ENCODE results near the gene NDUFS7.

The NDUFS7 gene

DNA sequence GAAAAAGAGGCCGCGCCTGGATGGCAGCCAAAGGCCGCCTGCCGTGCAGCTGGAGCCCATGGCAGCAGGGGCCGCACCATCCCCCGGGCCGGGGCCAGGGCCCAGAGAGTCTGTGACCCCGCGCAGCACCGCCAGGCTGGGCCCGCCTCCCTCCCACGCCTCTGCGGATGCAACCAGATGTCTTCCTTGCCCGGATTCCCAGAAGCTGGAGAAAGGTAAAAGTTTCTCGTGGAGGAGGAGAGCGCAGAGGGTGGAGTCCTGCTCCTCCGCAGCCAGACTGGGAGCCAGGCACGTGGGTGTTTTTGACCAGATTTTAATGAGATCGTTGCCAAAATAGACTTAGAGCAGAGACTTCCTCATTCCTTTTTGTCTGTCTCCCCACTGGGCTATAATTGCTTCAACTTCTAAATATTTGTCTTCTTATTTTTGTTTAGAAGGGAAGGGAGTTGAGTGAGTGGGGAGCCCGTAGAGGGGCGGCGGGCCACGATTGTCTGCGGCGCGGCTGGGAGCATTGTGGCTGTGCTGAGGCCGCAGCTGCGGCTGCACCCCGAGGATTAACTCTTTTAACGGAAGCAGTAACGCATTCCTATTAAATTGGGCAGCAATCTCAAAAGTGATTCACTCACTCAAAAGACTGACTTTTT is 22.8 kb upstream of the NDUFS7 start:
- Mint-ChIP-seq H3K4me1 (ENCODE audit: low read depth) (peaks cover 22% of the 10 kb centered on the region), H3K27ac (no peak overlapping the region)

GRCh38 chr19:1361601-1362386 is 21.9 kb upstream of the NDUFS7 start:
- no peak overlapping the region for H3K4me3 Mint-ChIP-seq
- H3K27ac Mint-ChIP-seq, result no peak overlapping the region
- H3K36me3 Mint-ChIP-seq (ENCODE audit: low read depth), result peaks cover 23% of the 10 kb centered on the region

More for the DNA sequence above, 22.8 kb upstream of the NDUFS7 start:
- Mint-ChIP-seq H3K36me3 (ENCODE audit: low read depth) (peaks cover 23% of the 10 kb centered on the region), H3K27me3 (ENCODE audit: low read depth) (no peaks in the 10 kb centered on the region), H3K4me3 (no peak overlapping the region), H3K9me3 (no peaks in the 10 kb centered on the region)

GRCh38 chr19:1362387-1363257 is 21.1 kb upstream of the NDUFS7 start:
- Mint-ChIP-seq H3K27me3 (ENCODE audit: low read depth) (no peaks in the 10 kb centered on the region), H3K36me3 (ENCODE audit: low read depth) (peaks cover 23% of the 10 kb centered on the region), H3K4me3 (peak overlapping the region; percentile 57), H3K9me3 (no peaks in the 10 kb centered on the region), H3K27ac (no peak overlapping the region), H3K4me1 (ENCODE audit: low read depth) (peaks cover 17% of the 10 kb centered on the region)

More at GRCh38 chr19:1361601-1362386, 21.9 kb upstream of the NDUFS7 start:
- H3K27me3 Mint-ChIP-seq (ENCODE audit: low read depth), result no peaks in the 10 kb centered on the region
- peaks cover 19% of the 10 kb centered on the region for H3K4me1 Mint-ChIP-seq (ENCODE audit: low read depth)
- no peaks in the 10 kb centered on the region for H3K9me3 Mint-ChIP-seq

DNA sequence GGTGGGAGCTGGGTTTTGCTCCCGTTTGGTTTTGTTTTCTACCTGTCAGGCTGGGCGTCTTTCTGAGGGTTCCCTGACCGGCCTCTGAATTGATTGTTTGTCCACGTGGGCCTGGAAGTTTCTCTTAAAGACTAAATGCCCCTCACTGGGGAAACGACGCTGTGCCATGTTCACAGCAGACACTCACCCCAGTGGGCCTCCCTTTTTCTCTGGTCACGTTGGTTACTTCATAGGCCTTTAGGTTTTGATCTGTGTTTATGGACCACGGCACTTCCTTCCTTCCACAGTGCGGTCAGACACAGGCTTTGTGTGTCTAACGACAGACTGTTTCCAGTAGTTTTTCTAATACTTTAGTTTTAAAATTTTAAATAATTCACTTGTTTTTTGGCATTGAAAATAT is 20.1 kb upstream of the NDUFS7 start:
- no peaks in the 10 kb centered on the region for H3K9me3 Mint-ChIP-seq
- peaks cover 16% of the 10 kb centered on the region for H3K36me3 Mint-ChIP-seq (ENCODE audit: low read depth)
- no peaks in the 10 kb centered on the region for H3K27me3 Mint-ChIP-seq (ENCODE audit: low read depth)
- H3K27ac Mint-ChIP-seq, result peak overlapping the region; percentile 26
- peaks cover 17% of the 10 kb centered on the region for H3K4me1 Mint-ChIP-seq (ENCODE audit: low read depth)
- H3K4me3 Mint-ChIP-seq, result peak overlapping the region; percentile 57

DNA sequence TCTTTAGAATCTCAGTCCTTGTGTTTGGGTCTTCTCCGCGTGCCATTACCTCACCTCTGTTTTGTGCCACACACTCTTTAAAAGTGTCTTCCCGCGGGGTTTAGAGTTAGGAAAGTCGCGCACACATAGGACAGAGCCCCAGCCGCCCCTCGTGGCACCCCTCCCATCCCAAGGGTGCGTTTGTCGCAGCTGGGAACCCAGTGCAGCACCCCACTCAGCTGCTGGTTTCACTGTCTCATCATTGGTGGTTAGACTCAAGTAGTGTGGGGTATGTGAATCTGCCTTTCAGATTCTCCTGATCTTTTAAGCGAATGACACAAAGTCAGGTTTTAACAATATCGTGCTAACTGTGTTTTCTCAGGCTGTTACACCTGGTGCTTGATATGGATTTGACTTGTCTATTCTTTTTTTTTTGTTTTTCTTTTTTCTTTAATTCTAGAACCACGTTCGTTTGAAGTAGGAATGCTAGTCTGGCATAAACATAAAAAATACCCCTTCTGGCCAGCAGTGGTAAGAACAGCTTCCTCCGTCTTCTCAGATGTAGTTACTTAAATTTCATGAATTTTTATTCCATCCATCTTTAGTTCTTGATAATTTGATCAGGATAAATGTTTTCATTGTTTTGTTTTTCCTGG is 19.5 kb upstream of the NDUFS7 start:
- no peaks in the 10 kb centered on the region for H3K9me3 Mint-ChIP-seq
- no peaks in the 10 kb centered on the region for H3K27me3 Mint-ChIP-seq (ENCODE audit: low read depth)
- peak overlapping the region; percentile 52 for H3K27ac Mint-ChIP-seq
- peaks cover 17% of the 10 kb centered on the region for H3K4me1 Mint-ChIP-seq (ENCODE audit: low read depth)
- H3K4me3 Mint-ChIP-seq, result peak overlapping the region; percentile 31
- peaks cover 16% of the 10 kb centered on the region for H3K36me3 Mint-ChIP-seq (ENCODE audit: low read depth)

DNA sequence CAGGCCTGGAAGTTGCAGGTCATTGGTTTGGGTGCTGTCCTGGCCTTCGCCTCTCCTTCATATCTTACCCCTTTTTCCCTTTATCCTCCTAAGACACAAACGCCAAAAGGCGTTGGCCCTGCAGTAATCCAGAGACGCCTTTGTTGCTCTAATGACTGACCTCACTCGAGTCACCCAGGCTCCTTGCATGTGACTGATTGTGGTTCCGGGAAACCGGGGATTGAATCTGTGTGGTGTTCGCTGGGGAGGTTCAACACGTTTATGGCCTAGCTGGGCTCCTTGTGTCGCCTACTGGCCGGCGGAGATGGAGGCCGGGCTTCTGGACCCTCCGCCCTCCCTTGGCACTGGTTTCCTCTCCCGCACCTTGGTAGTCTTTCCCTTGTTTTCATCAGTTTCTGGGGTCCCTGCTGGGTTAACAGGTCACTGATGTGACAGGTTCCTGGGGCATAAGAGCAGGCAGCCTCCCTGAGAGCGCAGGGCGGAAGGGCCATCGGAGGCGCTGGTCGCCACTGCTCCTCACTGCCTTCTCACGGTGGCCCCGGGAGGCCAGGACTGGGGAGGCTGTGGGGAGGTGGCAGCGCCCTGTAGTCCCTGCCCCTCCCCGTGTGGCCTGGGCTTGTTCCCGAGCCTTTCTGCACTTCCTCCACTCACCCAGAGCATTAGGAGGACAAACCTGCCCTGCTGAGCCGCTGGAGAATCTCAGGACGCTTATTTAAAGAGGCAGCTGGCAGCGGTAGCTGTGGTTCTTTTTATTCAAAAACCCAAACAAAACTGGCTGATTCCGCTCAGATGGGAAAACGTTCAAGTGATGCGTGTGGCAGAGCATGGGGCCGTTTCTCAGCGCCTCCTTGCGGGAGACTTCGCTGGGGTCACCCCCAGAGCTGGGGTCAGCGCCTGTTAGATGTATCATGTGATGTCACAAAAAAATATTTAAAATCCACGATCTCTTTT is 18.1 kb upstream of the NDUFS7 start:
- Mint-ChIP-seq H3K36me3 (ENCODE audit: low read depth) (peaks cover 14% of the 10 kb centered on the region), H3K27me3 (ENCODE audit: low read depth) (no peaks in the 10 kb centered on the region)

DNA sequence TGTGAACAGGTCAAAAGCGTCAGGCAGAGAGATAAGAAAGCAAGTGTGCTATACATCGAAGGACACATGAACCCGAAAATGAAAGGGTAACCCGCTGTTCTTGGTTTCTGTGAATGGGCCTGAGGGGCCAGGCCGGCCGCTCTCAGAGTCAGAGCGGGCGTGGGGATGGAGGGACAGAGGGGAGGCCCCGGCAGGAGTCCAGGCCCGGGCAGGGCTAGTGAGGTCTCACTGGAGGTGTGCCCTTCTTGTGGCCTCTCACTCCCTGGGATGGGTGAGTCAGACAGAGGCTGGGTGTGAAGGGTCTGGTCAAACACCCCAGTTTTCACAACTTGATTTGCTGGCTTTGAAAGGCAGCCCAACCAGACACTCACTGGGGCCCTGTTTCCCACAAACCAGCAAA is 17.4 kb upstream of the NDUFS7 start:
- H3K4me3 Mint-ChIP-seq, result no peak overlapping the region
- H3K36me3 Mint-ChIP-seq (ENCODE audit: low read depth), result peaks cover 14% of the 10 kb centered on the region
- H3K9me3 Mint-ChIP-seq, result no peaks in the 10 kb centered on the region
- H3K27ac Mint-ChIP-seq, result no peak overlapping the region
- no peaks in the 10 kb centered on the region for H3K27me3 Mint-ChIP-seq (ENCODE audit: low read depth)
- H3K4me1 Mint-ChIP-seq (ENCODE audit: low read depth), result peaks cover 17% of the 10 kb centered on the region

More for the DNA sequence above, 18.1 kb upstream of the NDUFS7 start:
- H3K9me3 Mint-ChIP-seq, result no peaks in the 10 kb centered on the region
- H3K4me1 Mint-ChIP-seq (ENCODE audit: low read depth), result peaks cover 17% of the 10 kb centered on the region
- H3K27ac Mint-ChIP-seq, result no peak overlapping the region
- no peak overlapping the region for H3K4me3 Mint-ChIP-seq

- Mint-ChIP-seq H3K4me1 (ENCODE audit: low read depth) (peaks cover 14% of the 10 kb centered on the region), H3K9me3 (no peaks in the 10 kb centered on the region), H3K36me3 (ENCODE audit: low read depth) (peaks cover 11% of the 10 kb centered on the region), H3K27ac (no peak overlapping the region), H3K27me3 (ENCODE audit: low read depth) (no peaks in the 10 kb centered on the region), H3K4me3 (no peak overlapping the region)
Measured at GRCh38 chr19:1366899-1367870, 16.5 kb upstream of the NDUFS7 start.

DNA sequence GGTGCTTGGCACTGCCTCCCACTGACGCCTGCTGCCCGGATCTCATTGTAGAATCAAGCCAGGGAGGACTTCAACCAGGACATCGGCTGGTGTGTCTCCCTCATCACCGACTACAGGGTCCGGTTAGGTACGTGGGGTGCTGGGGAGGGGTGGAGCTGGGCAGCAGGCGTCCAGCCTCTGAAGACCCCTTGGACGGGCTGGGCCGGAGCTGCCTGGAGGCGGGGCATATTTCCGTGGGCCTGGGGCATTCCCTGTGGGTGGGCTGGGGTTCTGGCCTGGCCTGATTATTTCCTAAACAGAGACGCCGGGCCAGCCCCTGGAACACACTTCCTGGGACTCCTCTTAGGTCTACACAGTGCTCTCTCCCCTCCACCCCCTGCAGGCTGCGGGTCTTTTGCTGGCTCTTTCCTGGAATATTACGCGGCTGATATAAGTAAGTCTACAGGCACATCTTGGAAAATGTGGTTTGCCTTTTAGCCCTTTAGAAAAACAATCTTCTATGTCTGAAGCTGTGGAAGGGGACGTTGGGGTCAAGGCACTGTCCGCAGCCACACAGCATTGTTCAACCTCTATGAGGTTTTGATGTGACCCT is 14.4 kb upstream of the NDUFS7 start:
- H3K4me1 Mint-ChIP-seq (ENCODE audit: low read depth), result peaks cover 3% of the 10 kb centered on the region

GRCh38 chr19:1370579-1371361 is 12.9 kb upstream of the NDUFS7 start:
- Mint-ChIP-seq H3K27ac (no peak overlapping the region), H3K9me3 (no peaks in the 10 kb centered on the region), H3K36me3 (ENCODE audit: low read depth) (peaks cover 7% of the 10 kb centered on the region), H3K4me3 (no peak overlapping the region), H3K4me1 (ENCODE audit: low read depth) (no peaks in the 10 kb centered on the region), H3K27me3 (ENCODE audit: low read depth) (no peaks in the 10 kb centered on the region)

More for the DNA sequence above, 14.4 kb upstream of the NDUFS7 start:
- Mint-ChIP-seq H3K9me3 (no peaks in the 10 kb centered on the region), H3K4me3 (no peak overlapping the region), H3K36me3 (ENCODE audit: low read depth) (peaks cover 9% of the 10 kb centered on the region), H3K27me3 (ENCODE audit: low read depth) (no peaks in the 10 kb centered on the region), H3K27ac (no peak overlapping the region)

- Mint-ChIP-seq H3K27ac (no peak overlapping the region), H3K4me3 (no peak overlapping the region), H3K27me3 (ENCODE audit: low read depth) (no peaks in the 10 kb centered on the region), H3K4me1 (ENCODE audit: low read depth) (no peaks in the 10 kb centered on the region), H3K9me3 (no peaks in the 10 kb centered on the region), H3K36me3 (ENCODE audit: low read depth) (peaks cover 6% of the 10 kb centered on the region)
Measured at GRCh38 chr19:1373042-1373533, 10.6 kb upstream of the NDUFS7 start.

Measured in T-helper 1 cell treated with Interleukin-12 subunit alpha and Interleukin-12 subunit beta and Interleukin-4 antibody, amounts not matched to agents 30 μg/mL and 1 μg/mL, for 36 hours (primary cell).